Thyroid gland (tissue), 4 donors: ENCODE data around the gene RABL6. TPM values are rescaled to one million over a fixed set of nuclear protein-coding genes. Genes with fewer than 3 reads are reported as not detected.
"Not testable (repeated sequence)": the region's sequence is repeated elsewhere in the genome, so short reads cannot be mapped to it uniquely, and the experiment has no call there.

ENCODE experiments used
- DNase-seq, 2 donors: peaks; one replicate each; pipeline ENCODE4 v3.0.0-alpha.2; 2019
- H3K27ac ChIP-seq, 3 donors: fragments of 200-600 bp; sonication (generic); 1 replicate in 2 of 3; 2 replicates in 1 of 3; pipeline ENCODE4 v1.5.1; 2016 to 2019; ENCODE audit warnings: mild to moderate bottlenecking in 1 of 3, moderate library complexity in 1 of 3
- H3K27me3 ChIP-seq: fragments of 200-600 bp; sonication (generic); one replicate; pipeline ENCODE4 v1.5.1; 2019
- H3K36me3 ChIP-seq, 2 donors: fragments of 200-600 bp; sonication (generic); one replicate each; pipeline ENCODE4 v1.5.1; 2016 to 2019
- H3K4me1 ChIP-seq, 2 donors: fragments of 200-600 bp; sonication (generic); one replicate each; pipeline ENCODE4 v1.5.1; 2017 to 2019
- H3K4me3 ChIP-seq, 3 donors: fragments of 200-600 bp; sonication (generic); replicated peaks in 1 of 3; 1 replicate in 2 of 3; 2 replicates in 1 of 3; pipeline ENCODE4 v1.5.1; 2016; ENCODE audit warnings: mild to moderate bottlenecking in 1 of 3
- H3K9me3 ChIP-seq: fragments of 200-600 bp; sonication (generic); one replicate; pipeline ENCODE4 v1.5.1; 2017
- POLR2A ChIP-seq, 2 donors: fragments of 450-650 bp; IDR thresholded peaks; one replicate each; pipeline ENCODE4 v1.6.1; 2017; ENCODE audit warnings: antibody characterized with exemption in 2 of 2, mild to moderate bottlenecking in 2 of 2, moderate library complexity in 1 of 2
- WGBS, 2 donors: methylation state at CpG; one replicate each; pipeline ENCODE4 v1.1.5; 2017; 5-methylcytosine and 5-hydroxymethylcytosine counted together
- intact Hi-C: fragments of 100-400 bp; cut with DNase I; formaldehyde crosslinking; loops from one replicate; pipeline ENCODE4 v1.15.1; 2023
- total RNA-seq, 4 donors: library from RNA; depleted of rRNA; stranded (reverse); fragments of >200 nt; gene quantifications; one replicate each; pipeline ENCODE4 v1.2.3, GENCODE V29; 2016
- TF ChIP-seq, protein P1 (sequence below), 6 experiments: fragments of 200-600 bp in 3 of 6; fragments of 450-650 bp in 3 of 6; sonication (generic) in 3 of 6; IDR thresholded peaks; one replicate each; pipeline ENCODE4 v1.5.1; 2016 to 2019; ENCODE audit warnings: antibody characterized with exemption in 6 of 6, mild to moderate bottlenecking in 2 of 6, inconsistent platforms in 1 of 6, moderate library complexity in 1 of 6

The RABL6 gene
- total RNA-seq, 4 donors from 2014 or later = 59.8 to 84.0 (median 62.2) TPM

DNA sequence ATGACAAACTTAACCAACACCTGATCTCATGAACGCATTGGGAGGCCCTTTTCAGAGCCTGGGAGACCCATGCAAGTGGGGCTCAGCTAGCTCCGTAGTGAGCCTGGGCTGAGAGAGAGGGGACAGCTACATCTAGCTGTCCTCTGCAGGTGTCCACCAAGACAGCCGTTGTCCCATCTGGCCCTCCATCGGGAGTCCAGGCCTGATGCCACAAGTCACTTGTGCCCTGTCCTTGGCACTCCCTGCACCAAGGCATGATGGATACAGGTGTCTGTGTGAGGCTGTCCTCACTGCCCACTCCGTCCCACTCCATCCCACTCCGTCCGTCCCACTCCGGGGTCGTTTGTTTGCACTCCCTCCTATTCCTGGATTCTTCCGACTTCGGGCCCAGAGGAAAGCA lies 60.9 kb downstream of the RABL6 start:
- 95% methylated on average over 11 of the region's 11 CpGs for WGBS, 2 donors
- TF ChIP-seq, protein P1, sequence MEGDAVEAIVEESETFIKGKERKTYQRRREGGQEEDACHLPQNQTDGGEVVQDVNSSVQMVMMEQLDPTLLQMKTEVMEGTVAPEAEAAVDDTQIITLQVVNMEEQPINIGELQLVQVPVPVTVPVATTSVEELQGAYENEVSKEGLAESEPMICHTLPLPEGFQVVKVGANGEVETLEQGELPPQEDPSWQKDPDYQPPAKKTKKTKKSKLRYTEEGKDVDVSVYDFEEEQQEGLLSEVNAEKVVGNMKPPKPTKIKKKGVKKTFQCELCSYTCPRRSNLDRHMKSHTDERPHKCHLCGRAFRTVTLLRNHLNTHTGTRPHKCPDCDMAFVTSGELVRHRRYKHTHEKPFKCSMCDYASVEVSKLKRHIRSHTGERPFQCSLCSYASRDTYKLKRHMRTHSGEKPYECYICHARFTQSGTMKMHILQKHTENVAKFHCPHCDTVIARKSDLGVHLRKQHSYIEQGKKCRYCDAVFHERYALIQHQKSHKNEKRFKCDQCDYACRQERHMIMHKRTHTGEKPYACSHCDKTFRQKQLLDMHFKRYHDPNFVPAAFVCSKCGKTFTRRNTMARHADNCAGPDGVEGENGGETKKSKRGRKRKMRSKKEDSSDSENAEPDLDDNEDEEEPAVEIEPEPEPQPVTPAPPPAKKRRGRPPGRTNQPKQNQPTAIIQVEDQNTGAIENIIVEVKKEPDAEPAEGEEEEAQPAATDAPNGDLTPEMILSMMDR (IDR thresholded peaks at IDR 0.05) = no peak
- no peak for TF ChIP-seq POLR2A (IDR thresholded peaks at IDR 0.05)
- Histone ChIP-seq H3K27ac (peak overlapping the region in 1 of 3 donors; percentile 53), H3K4me1 (peaks cover 20 to 27% of the 10 kb centered on the region in 2 donors), H3K36me3 (peaks cover 2 to 3% of the 10 kb centered on the region in 2 donors), H3K9me3 (no peaks in the 10 kb centered on the region), H3K4me3 (no peak overlapping the region), H3K27me3 (no peaks in the 10 kb centered on the region)
- DNase-seq = no peak
- intact Hi-C loops = no loop called here

DNA sequence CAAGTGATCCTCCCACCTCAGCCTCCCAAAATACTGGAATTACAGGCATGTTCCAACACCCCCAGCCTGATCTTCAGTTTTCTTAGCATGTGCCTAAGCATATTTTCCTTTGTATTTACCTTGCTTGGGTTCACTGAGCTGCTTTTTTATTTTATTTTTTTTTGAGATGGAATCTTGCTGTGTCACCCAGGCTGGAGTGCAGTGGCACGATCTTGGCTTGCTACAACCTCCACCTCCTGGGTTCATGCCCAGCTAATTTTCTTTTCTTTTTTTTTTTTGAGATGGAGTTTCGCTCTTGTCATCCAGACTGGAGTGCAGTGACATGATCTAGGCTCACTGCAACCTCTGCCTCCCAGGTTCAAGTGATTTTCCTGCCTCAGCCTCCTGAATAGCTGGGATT lies 61.9 kb downstream of the RABL6 start:
- H3K27me3 ChIP-seq, intact Hi-C loops, H3K9me3 ChIP-seq, H3K36me3 ChIP-seq, H3K4me3 ChIP-seq: not testable (repeated sequence)
- Histone ChIP-seq H3K27ac (peak overlapping the region in 2 of 3 donors; percentile 49 to 52), H3K4me1 (peaks cover 20 to 22% of the 10 kb centered on the region in 2 donors)
- WGBS, 2 donors = 48 to 63% methylated on average over 2 of the region's 2 CpGs
- DNase-seq = peak; percentile 44 to 52

DNA sequence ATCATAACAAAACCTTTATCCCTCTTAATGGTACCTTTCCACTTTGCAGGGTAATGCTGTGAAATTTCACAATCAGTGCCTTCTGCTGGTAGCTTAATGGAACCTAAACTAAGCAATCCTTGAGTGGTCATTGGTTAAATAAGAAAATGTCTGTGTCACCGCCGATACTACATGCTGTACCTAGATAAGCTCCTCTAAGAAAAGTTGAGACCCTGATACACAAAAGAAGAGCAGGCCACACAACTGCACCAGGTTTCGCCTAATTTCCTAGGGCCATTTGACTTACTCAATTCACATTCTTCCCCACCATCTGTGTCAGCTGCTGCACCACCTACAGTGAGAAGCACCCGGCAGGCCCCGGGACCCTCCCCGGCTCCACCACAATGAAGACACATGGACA lies 67.4 kb downstream of the RABL6 start:
- 91 to 93% methylated on average over 6 of the region's 6 CpGs for WGBS, 2 donors
- Histone ChIP-seq H3K27ac (no peak overlapping the region), H3K36me3 (no peaks in the 10 kb centered on the region), H3K9me3 (no peaks in the 10 kb centered on the region), H3K4me1 (peaks cover 0 to 7% of the 10 kb centered on the region in 2 donors), H3K4me3 (no peak overlapping the region), H3K27me3 (no peaks in the 10 kb centered on the region)
- DNase-seq = no peak
- intact Hi-C loops = no loop called here
- no peak for TF ChIP-seq POLR2A (IDR thresholded peaks at IDR 0.05)
- TF ChIP-seq, protein P1 (IDR thresholded peaks at IDR 0.05) = no peak

- Histone ChIP-seq H3K4me3 (no peak overlapping the region), H3K4me1 (peaks cover 0 to 9% of the 10 kb centered on the region in 2 donors), H3K27ac (no peak overlapping the region), H3K9me3 (no peaks in the 10 kb centered on the region), H3K27me3 (no peaks in the 10 kb centered on the region), H3K36me3 (no peaks in the 10 kb centered on the region)
- no peak for TF ChIP-seq POLR2A (IDR thresholded peaks at IDR 0.05)
- TF ChIP-seq, protein P1 (IDR thresholded peaks at IDR 0.05) = no peak
- WGBS, 2 donors = 78 to 87% methylated on average over 4 to 5 of the region's 5 CpGs
- DNase-seq = no peak
- intact Hi-C loops = no loop called here
Measured at GRCh38 chr9:136876476-136876875, 68.7 kb downstream of the RABL6 start.

DNA sequence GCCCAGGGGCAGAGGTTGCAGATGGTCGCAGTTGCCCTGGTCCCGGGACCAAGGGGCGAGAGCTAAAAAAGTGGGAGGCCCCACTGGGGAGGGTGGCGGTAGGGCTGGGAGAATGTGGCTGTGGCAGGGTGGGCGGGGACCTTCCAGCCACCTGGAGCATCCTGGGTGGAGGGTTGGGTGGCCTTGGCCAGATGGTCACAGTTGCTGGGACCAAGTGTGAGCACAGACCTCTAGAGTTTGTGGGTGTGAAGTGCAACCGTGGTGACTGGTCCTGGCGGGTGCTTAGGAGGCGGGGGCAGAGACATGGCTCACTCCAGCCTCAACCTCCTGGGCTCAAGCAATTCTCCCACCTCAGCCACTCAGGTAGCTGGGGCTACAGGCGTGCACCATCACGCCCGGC lies 72.9 kb downstream of the RABL6 start:
- intact Hi-C loops = no loop called here
- WGBS, 2 donors = 84 to 86% methylated on average over 10 to 11 of the region's 11 CpGs

More for the DNA sequence above, 72.9 kb downstream of the RABL6 start:
- Histone ChIP-seq H3K9me3 (no peaks in the 10 kb centered on the region), H3K4me1 (peaks cover 2 to 29% of the 10 kb centered on the region in 2 donors), H3K4me3 (no peak overlapping the region), H3K27me3 (no peaks in the 10 kb centered on the region), H3K27ac (no peak overlapping the region), H3K36me3 (no peaks in the 10 kb centered on the region)
- no peak for DNase-seq
- no peak for TF ChIP-seq POLR2A (IDR thresholded peaks at IDR 0.05)
- TF ChIP-seq, protein P1 (IDR thresholded peaks at IDR 0.05) = no peak
